Peyer's patch (tissue), 4 donors: Measurements from ENCODE around the gene CPPED1. TPM values are rescaled to one million over a fixed set of nuclear protein-coding genes. Genes with fewer than 3 reads are reported as not detected.

Source experiments
- DNase-seq, 3 donors: peaks; one replicate each; pipeline ENCODE4 v3.0.0-alpha.2; 2017 to 2019
- H3K27ac ChIP-seq, 4 donors: fragments of 200-600 bp; sonication (generic); one replicate each; pipeline ENCODE4 v1.5.1; 2016 to 2019
- H3K27me3 ChIP-seq, 2 donors: fragments of 200-600 bp; sonication (generic); one replicate each; pipeline ENCODE4 v1.5.1; 2019
- H3K36me3 ChIP-seq, 3 donors: fragments of 200-600 bp; sonication (generic); one replicate each; pipeline ENCODE4 v1.5.1; 2016 to 2019
- H3K4me1 ChIP-seq, 4 donors: fragments of 200-600 bp; sonication (generic); one replicate each; pipeline ENCODE4 v1.5.1; 2016 to 2019
- H3K4me3 ChIP-seq, 4 donors: fragments of 200-600 bp; sonication (generic); 1 replicate in 3 of 4; 2 replicates in 1 of 4; pipeline ENCODE4 v1.5.1; 2016 to 2019; ENCODE audit warnings: mild to moderate bottlenecking in 1 of 4
- H3K9me3 ChIP-seq, 4 donors: fragments of 200-600 bp; sonication (generic); one replicate each; pipeline ENCODE4 v1.5.1; 2016 to 2019; ENCODE audit warnings: mild to moderate bottlenecking in 1 of 4
- POLR2A ChIP-seq, 2 donors: fragments of 450-650 bp; IDR thresholded peaks; one replicate each; pipeline ENCODE4 v1.5.1; 2017; ENCODE audit warnings: antibody characterized with exemption in 2 of 2, mild to moderate bottlenecking in 2 of 2, moderate library complexity in 2 of 2
- total RNA-seq, 4 donors: library from RNA; depleted of rRNA; stranded (reverse); fragments of >200 nt; gene quantifications; one replicate each; pipeline ENCODE4 v1.1.0, GENCODE V29; 2016
- TF ChIP-seq, protein P1 (sequence below), 6 experiments: fragments of 450-650 bp in 4 of 6; fragments of 200-600 bp in 2 of 6; sonication (generic) in 1 of 6; IDR thresholded peaks; one replicate each; pipeline ENCODE4 v1.5.1; 2017 to 2019; ENCODE audit warnings: antibody characterized with exemption in 6 of 6, mild to moderate bottlenecking in 3 of 6, moderate library complexity in 1 of 6

Gene CPPED1
- total RNA-seq, 4 donors from 2014 or later, result 26.7 to 47.9 (median 36.3) TPM

GRCh38 chr16:12749076-12749475, 54.6 kb downstream of the CPPED1 start:
- no peaks in the 10 kb centered on the region for H3K36me3 ChIP-seq
- no peaks in the 10 kb centered on the region for H3K9me3 ChIP-seq
- H3K4me1 ChIP-seq, result no peaks in the 10 kb centered on the region
- H3K27me3 ChIP-seq, result no peaks in the 10 kb centered on the region
- H3K27ac ChIP-seq, result no peak overlapping the region
- no peak overlapping the region for H3K4me3 ChIP-seq
- DNase-seq, result no peak
- TF ChIP-seq POLR2A (IDR thresholded peaks at IDR 0.05), result no peak
- TF ChIP-seq, protein P1, sequence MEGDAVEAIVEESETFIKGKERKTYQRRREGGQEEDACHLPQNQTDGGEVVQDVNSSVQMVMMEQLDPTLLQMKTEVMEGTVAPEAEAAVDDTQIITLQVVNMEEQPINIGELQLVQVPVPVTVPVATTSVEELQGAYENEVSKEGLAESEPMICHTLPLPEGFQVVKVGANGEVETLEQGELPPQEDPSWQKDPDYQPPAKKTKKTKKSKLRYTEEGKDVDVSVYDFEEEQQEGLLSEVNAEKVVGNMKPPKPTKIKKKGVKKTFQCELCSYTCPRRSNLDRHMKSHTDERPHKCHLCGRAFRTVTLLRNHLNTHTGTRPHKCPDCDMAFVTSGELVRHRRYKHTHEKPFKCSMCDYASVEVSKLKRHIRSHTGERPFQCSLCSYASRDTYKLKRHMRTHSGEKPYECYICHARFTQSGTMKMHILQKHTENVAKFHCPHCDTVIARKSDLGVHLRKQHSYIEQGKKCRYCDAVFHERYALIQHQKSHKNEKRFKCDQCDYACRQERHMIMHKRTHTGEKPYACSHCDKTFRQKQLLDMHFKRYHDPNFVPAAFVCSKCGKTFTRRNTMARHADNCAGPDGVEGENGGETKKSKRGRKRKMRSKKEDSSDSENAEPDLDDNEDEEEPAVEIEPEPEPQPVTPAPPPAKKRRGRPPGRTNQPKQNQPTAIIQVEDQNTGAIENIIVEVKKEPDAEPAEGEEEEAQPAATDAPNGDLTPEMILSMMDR (IDR thresholded peaks at IDR 0.05), result no peak

- no peaks in the 10 kb centered on the region for H3K9me3 ChIP-seq
- no peaks in the 10 kb centered on the region for H3K36me3 ChIP-seq
- no peak for DNase-seq
- no peak overlapping the region for H3K4me3 ChIP-seq
- H3K27ac ChIP-seq, result no peak overlapping the region
- no peaks in the 10 kb centered on the region for H3K27me3 ChIP-seq
- H3K4me1 ChIP-seq, result no peaks in the 10 kb centered on the region
- TF ChIP-seq, protein P1 (IDR thresholded peaks at IDR 0.05), result no peak
- no peak for TF ChIP-seq POLR2A (IDR thresholded peaks at IDR 0.05)
These were observed 55.9 kb downstream of the CPPED1 start for GRCh38 chr16:12747827-12748226.

- DNase-seq, result no peak
- H3K27me3 ChIP-seq, result no peaks in the 10 kb centered on the region
- H3K27ac ChIP-seq, result no peak overlapping the region
- H3K4me3 ChIP-seq, result no peak overlapping the region
- H3K36me3 ChIP-seq, result no peaks in the 10 kb centered on the region
- H3K9me3 ChIP-seq, result no peaks in the 10 kb centered on the region
- H3K4me1 ChIP-seq, result no peaks in the 10 kb centered on the region
- TF ChIP-seq, protein P1 (IDR thresholded peaks at IDR 0.05), result no peak
- TF ChIP-seq POLR2A (IDR thresholded peaks at IDR 0.05), result no peak
These were observed 56.4 kb downstream of the CPPED1 start for GRCh38 chr16:12747261-12747660.

- TF ChIP-seq, protein P1 (IDR thresholded peaks at IDR 0.05), result no peak
- TF ChIP-seq POLR2A (IDR thresholded peaks at IDR 0.05), result no peak
- Histone ChIP-seq H3K36me3 (peaks cover 0 to 9% (median 0%) of the 10 kb centered on the region in 3 donors), H3K4me3 (no peak overlapping the region)
These were observed 58.8 kb downstream of the CPPED1 start for GRCh38 chr16:12744860-12745259.

DNA sequence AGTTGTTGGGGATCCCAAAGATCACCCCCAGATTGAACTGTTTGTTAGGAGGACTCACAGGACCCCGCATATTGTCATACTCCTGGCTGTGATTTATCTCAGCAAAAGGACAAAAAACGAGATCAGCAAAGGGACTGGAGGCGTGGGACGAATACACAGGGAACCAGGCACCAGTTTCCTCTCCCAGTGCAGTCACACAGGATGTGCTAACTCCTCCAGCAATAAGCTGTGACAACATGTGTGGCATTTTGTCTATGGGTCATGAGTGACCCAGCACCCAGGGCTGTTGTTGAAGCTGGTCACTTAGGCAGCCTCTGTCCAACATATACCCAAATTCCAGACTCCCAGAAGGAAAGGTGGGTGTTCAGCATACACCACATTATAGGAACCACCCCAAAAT, 60.9 kb downstream of the CPPED1 start:
- H3K9me3 ChIP-seq, result no peaks in the 10 kb centered on the region
- no peaks in the 10 kb centered on the region for H3K4me1 ChIP-seq
- no peak for TF ChIP-seq POLR2A (IDR thresholded peaks at IDR 0.05)
- TF ChIP-seq, protein P1 (IDR thresholded peaks at IDR 0.05), result no peak
- H3K27me3 ChIP-seq, result no peaks in the 10 kb centered on the region
- H3K4me3 ChIP-seq, result no peak overlapping the region
- H3K36me3 ChIP-seq, result peaks cover 0 to 9% (median 0%) of the 10 kb centered on the region in 3 donors
- no peak for DNase-seq
- H3K27ac ChIP-seq, result no peak overlapping the region

More at GRCh38 chr16:12744860-12745259, 58.8 kb downstream of the CPPED1 start:
- no peak overlapping the region for H3K27ac ChIP-seq
- H3K27me3 ChIP-seq, result no peaks in the 10 kb centered on the region
- H3K4me1 ChIP-seq, result no peaks in the 10 kb centered on the region
- no peak for DNase-seq
- no peaks in the 10 kb centered on the region for H3K9me3 ChIP-seq
